GM19240 (cell line): ENCODE data around the gene PSMB8.

Experiments used
- DNase-seq: peaks from one replicate; pipeline ENCODE4 v3.0.0; 2011; ENCODE audit warnings: low spot score; ENCODE audit not compliant: insufficient read length

PSMB8 gene

DNA sequence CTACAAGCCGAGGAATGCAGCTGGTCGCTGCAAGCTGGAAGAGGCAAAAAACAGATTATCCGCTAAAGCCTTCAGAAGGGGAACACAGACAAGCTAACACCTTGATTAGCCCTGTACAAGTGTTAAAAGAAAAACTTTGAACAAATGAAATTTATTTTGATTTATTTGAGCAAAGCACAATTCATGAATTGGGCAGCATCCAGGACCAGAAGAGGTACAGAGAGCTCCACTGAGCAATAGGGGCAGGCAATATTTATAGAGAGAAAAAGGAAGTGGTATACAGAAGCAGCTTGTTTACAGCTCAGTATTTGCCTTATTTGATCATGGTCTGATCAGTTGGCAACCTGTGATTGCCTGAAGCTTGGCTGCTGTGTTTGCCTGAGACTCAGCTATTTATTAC, 44.7 kb downstream of the PSMB8 start:
- DNase-seq = no peak

DNA sequence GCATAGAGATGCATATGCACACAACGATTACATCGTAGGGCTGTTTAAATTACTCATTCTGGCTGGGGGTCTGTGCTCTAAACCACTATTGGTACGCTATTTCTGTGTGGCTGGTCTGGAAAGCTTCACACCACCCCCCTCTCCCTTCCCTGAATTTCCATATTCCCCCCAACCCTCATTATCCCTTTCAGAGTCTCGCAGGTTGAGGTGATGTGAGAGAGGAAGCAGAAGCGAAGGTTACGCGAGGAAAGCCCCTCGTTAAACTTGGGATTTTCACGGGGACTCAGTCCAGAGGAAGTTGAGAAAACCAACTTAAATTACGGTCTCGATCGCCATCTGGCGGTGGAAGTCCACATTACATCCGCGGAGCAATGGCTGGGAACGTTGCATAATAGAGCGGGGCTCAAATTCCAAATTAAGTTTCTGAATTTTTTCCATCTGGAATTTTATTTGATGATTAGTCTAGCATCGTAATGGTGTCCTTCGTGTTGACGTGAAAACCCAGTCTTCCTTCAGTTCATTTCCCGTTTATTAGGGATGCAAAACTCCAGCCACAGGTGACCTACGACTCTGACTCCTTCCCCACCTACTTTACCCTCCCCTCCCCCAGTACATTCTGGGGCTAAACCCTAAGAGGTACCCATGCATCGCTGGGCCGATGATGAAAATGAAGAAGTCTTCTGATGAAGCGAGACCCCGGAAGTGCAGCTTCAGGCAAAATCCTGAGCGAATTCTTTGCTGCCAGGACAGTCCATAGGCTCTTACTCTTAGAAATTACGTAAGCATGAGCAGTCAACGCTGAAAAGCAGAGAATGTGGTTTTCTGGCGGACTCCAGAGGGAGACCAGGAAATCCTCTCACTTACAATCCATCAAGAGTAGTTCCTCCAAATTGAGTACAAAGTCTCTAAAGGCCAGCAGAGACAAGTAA, 46.7 kb downstream of the PSMB8 start:
- DNase-seq = no peak

DNA sequence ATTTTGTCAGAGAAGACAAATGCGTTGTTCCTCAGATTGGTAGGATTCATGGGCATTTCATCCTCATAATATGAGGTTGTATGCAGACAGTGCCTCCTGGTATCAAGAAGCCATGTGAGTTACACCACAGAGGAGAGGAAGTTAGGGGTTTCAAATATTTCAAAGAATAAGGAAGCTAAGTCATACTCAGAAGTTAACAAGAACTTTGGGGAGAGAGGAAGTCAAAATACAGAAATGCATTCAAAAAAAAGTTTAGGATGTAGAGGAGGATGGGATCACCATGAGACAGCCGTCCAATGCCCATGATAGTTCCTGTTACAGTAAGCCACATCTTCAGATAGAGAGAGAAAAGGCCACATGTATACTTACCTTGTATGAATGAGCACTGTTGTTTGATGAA, 49.3 kb downstream of the PSMB8 start:
- DNase-seq = no peak

DNA sequence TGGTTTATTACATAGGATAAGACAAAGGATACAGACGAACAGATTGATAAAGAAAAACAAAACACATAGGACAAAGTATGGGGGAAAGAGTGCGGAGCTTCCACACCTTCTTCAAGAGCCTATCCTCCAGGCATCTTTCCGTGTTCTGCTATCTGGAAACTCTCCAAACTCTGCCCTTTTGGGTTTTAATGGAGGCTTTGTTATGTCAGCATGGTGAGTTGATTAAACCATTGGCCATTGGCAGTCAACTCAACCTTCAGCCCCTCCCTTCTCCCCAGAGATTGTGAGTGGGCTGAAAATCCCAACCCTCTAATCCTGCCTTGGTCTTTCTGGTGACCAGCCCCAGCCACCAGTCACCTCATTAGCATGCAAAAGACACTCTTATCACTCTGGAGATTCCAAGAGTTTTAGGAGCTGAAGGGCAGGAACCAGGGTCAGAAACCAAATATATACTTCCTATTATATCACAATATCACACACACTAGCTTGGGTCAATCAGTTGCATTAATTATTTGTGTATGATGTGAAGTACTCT, 50.9 kb downstream of the PSMB8 start:
- DNase-seq = no peak
